SKM-1 (cell line): ENCODE data around the gene C11orf68.
"Not testable (repeated sequence)": the region's sequence is repeated elsewhere in the genome, so short reads cannot be mapped to it uniquely, and the experiment has no call there.

Source experiments
- DNase-seq: peaks from one replicate; lab custom pipeline; 2025; ENCODE audit not compliant: unreplicated experiment; lab: John Stamatoyannopoulos, UW

Gene C11orf68

DNA sequence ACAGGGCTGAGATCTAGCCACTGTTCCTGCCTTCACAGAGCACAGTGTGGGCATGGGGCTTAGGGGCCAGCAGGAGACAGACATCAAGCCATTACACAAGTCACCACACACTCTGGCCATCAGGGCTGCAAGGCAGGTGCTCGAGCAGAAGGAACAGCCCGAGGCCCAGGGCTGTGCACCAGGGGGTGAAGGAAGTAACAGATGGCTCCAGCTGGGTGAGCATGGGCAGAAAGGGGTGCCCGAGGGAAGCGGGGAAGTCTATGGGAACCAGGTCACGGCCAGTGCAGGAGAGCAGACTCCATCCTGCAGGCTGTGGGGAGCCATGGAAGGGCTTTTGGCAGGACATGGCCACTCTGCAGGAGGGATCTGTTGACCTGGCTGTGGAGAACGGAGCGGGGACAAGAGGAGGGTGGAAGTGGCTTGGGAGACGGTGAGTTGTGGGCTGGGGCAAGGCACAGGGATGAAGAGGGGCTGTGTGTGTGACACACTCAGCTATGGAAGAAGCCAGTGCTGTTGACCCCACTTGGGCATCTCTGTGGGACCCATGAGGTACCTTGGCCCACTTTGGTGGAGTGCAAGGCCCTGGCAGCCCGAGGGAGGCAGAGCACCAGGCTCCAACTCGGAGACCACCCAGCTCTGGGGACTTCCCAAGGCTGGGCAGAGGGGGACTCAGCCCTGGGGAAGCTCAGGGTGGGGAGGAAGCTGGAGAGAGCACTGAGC lies 3.6 kb downstream of the C11orf68 start:
- no peak for DNase-seq

DNA sequence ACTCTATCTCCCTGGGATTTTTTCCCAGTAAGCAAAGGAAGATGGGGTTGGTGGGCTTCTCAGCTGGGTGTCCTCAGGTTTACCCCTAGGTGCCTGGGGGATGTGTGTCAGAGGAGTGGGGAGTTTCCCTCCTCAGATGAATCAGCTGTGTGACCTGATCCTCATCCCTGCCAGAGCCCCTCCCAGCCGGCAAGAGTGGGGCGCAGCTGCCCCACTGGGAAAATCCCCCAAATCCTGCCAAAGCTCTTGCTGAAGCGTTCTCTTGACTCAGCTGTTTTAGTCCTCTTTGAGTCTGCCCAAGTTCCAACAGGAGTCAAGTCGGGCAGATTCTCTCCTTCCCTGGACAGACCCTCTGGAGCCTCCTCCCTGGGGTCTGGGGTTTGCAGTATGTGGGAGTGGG lies 6.0 kb downstream of the C11orf68 start:
- no peak for DNase-seq

- no peak for DNase-seq
Observed at GRCh38 chr11:65911682-65912568, 6.9 kb downstream of the C11orf68 start.

- no peak for DNase-seq
Observed at GRCh38 chr11:65907878-65908277, 11.0 kb downstream of the C11orf68 start.

GRCh38 chr11:65906602-65907001 lies 12.3 kb downstream of the C11orf68 start:
- no peak for DNase-seq

GRCh38 chr11:65903715-65904114 lies 15.1 kb downstream of the C11orf68 start:
- DNase-seq, result no peak

- DNase-seq, result no peak
Observed at GRCh38 chr11:65903068-65903481, 15.8 kb downstream of the C11orf68 start.

DNA sequence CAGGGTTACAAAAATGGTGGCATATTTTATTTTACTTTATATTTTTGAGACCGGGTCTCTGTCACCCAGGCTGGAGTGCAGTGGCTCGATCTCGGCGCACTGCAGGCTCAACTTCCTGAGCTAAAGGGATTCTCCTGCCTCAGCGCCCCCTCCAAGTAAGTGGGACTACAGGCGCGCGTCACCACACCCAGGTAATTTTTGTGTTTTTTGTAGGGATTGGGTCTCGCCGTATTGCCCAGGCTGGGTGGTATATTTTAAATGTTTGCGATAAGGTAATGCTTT lies 18.0 kb downstream of the C11orf68 start:
- DNase-seq, result no peak

- DNase-seq, result peak; percentile 58
Observed at GRCh38 chr11:65900125-65900898, 18.6 kb downstream of the C11orf68 start, which contains the start of gene FOSL1. FOSL1 (minus strand) TSS chr11:65900388; CDS start chr11:65900339, 49 bp downstream.

- no peak for DNase-seq
Observed at GRCh38 chr11:65899356-65900124, 19.3 kb downstream of the C11orf68 start.

DNA sequence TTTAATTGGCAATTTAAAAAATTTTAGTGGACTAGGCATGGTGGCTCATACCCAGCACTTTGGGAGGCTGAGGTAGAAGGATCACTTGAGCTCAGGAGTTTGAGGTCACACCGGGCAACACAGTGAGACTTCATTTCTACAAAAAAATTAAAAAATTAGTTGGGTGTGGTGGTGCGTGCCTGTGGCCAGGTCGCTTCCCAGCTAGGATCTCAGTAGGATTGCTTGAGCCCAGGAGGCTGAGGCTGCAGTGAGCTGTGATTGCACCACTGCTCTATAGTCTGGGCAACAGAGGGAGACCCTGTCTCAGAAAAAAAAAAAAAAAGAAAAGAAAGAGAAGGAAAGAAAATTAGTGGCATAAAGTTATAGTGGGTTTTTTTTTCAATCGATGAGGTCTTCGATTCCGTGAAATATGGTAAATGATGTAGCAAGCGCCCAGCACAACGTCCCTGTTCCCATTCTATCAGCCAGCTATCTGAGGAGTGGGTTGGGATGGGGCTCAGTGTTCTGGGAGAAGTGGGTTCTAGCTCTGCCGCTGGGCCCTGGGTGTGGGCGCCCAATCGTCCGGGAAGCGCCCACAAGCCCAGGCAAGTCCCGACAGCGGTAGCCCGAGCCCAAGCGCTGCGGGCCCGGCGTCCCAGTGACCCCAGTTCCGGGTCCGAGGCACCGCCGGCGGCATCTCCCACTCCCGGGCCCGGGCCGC lies 20.1 kb downstream of the C11orf68 start:
- DNase-seq, result no peak

DNA sequence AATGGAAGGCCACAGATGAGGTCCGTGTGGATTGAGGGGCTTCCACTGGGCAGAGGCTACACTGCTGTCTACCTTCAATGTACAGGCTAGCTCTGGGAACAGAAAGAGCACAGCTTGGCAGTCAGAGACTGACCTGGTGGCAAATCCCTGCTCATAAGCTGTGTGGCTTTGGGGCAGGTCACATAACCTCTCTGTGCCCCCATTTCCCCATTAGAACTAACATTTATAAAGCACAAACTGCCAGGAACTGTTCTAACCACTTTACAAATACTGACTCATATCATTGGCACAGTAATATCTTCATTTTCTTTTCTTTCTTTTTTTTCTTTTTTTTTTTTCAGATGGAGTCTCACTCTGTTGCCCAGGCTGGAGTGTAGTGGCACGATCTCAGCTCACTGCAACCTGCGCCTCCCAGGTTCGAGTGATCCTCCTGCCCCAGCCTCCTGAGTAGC lies 21.8 kb downstream of the C11orf68 start:
- DNase-seq, result no peak

DNA sequence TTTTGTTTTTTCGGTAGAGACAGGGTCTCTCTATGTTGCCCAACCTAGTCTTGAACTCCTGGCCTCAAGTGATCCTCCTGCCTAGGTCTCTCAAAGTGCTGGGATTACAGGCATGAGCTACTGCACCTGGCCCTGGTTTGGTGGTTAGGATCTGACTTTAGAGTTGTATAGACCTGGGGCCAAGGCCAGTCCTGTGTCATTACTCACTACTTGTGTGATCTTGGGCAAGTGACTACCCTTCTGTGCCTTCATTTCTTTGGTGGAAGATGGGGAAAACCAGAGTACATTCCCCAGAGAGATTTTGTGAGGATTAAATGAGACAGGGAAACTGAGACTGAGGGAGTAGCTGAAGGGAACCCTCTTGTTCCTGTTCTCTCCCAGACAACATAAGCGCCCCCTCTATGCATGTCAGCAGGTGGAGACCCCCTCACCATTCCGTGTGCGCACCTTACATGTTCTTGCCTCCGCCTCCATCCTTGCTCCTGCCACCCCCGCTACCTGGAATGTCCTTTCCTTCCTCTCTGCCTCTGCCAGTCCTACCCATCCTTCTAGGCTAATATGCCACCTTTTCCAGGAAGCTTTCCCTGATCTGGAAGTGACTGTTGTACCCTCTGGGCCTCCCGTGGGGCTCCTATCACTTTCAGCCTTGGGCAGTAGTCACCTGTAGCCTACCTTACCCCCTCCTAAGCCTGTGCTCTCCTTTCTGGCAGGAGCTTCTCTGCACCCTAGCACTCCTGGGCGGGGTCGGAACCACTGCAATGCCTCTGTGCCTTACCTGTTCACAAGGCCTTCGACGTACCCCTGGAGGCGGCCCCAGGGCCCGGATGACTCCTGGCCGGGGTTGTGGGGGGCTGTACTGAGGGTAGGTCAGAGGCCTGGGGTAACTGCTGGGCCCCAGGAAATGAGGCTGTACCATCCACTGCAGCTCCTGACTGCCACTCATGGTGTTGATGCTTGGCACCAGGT lies 22.5 kb downstream of the C11orf68 start:
- no peak for DNase-seq

- no peak for DNase-seq
Observed at GRCh38 chr11:65895482-65895981, 23.3 kb downstream of the C11orf68 start.

- no peak for DNase-seq
Observed at GRCh38 chr11:65894034-65894591, 24.7 kb downstream of the C11orf68 start.

GRCh38 chr11:65892661-65893317 lies 26.1 kb downstream of the C11orf68 start:
- no peak for DNase-seq

- not testable (repeated sequence) for DNase-seq
Observed at GRCh38 chr11:65892137-65892540, 26.7 kb downstream of the C11orf68 start.
